Measurements from ENCODE around the gene DRD4.

DRD4 gene

DNA sequence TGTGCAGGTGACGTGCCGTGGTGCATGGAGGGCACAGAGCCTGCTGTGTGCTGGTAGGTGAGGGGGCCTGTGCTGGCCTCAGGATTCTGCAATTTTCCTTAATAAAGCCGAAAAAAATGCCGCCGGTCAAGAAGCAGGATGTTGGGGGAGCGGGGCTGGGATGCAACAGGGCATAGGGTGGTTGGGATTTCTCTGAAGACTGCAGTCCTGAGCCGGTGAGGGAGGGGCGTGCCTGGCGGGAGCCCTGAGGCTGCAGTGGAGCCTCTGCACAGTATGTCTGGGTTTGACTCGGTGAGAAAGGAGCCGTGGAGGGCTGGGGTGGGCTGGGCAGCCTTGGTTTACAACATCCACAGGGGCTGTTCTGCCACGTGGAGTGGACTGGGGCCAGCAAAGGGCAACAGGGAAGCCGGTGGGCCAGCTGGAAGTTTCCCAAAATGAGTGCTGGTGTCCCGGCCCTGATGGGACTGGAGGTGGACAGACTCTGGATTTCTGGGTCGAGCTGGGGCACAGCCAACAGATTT is 13.7 kb upstream of the DRD4 start:
- no peak for DNase-seq

DNA sequence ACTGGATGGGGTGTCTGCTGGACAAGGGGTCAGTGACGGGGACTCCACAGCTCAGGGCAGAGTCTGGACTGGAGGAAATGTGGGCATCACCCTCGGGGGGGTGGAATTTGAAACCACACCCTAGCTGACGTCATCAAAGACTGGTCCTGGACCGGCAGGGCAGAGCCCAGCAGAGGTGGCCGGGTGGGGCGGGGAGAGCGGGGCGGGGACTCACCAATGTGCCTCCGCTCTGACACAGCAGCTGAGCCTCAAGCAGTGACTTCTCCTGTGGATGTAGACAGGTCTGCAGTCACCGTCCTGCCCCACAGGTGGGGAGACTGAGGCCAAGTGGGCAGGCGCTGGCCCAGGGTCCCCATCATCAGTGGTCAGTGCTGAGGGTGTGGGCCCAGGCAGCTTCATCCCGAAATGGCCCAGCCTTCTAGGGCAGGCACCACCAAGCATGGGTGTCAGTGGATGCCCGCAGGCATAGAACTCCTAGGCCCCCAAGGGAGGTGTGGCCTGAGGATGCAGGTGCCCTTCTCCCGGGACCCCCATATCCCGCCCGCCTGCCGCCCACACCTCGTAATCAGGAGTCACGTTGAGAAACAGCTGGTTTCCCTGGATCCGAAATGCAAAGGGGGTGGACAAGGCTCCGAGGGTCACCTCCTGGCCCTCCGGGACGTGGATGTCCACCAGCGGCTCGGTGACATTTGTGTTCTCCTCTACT is 12.9 kb upstream of the DRD4 start:
- no peak for DNase-seq

DNA sequence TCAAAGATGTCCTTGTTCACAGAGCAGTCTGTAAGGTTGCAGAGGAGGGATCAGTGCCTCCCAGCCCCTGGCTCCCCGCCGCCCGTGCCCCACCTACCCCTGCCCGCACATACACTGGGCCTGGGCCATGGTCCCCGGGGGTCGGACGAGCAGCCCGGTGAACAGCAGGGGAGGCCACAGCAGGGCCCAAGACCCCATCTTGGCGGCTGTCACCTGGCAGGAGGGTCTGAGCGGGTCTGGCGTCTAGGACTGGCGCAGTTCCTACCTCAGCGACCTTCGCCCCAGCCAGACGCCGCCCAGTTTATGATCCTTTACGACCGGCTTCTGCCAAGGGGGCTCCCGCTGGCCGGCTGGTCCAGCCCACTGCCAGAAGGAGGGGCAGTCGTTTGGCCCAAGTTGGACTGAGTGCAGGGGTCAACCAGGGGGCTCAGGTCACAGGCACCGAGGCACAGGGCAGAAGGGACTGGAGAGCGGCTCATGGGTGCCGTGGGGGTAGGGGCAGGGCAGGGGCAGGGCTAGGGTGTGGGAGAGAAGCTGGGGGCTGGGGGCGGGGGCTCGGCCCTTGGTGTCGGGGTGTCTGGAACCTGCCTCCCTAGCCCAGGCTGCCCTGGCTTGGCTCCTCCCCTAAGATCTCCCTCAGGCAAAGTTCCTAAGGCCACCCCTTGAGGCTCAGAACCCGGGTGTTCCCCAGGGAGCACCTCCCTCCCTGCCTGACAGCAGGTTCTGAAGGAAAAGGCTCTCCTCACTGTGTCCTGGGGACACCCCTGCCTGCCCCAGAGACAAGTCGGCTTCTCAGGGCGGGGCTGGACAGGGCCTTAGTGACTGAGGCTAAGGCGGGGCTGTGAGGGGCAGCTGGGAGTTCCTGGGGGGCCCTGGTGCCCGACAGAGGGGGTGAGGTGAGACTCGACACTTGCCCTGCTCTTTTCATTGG is 12.1 kb upstream of the DRD4 start, which contains the start of gene CDHR5:
Gene CDHR5, minus strand, starts transcription at position 251 of the 931 bp plus-strand sequence. Its CDS starts 53 bp downstream, at position 198.
- DNase-seq, result no peak

DNA sequence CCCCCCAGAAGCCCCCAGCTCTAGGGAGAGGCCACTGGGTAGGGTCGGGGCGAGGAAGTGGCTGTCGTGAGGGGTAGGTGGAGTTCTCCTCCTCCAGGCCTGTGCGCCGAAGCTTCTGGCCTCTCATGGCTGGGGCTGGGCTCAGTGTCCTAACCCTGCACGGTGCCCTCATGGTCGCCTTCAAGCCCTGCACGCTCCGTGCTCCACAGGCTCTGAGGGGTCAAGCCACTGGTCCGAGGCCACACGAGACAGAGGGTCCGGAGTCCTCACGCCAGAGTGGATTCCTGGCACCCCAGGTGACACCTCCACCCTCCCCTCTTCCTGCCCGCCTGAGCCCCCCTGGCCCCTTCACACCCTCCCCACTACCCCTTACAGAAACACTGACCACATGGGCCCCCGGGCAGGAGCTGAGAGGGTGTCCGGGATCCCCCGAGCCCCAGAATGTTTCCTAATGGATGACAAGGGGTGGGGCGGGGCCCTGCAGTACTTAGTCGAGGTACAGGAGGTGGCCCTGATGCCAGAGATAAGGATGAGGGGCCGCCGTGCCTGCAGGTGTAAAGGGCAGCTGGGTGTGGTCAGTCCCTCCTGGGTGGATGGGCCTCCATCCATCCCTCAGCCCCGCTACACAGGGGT is 11.3 kb upstream of the DRD4 start:
- DNase-seq, result no peak

DNA sequence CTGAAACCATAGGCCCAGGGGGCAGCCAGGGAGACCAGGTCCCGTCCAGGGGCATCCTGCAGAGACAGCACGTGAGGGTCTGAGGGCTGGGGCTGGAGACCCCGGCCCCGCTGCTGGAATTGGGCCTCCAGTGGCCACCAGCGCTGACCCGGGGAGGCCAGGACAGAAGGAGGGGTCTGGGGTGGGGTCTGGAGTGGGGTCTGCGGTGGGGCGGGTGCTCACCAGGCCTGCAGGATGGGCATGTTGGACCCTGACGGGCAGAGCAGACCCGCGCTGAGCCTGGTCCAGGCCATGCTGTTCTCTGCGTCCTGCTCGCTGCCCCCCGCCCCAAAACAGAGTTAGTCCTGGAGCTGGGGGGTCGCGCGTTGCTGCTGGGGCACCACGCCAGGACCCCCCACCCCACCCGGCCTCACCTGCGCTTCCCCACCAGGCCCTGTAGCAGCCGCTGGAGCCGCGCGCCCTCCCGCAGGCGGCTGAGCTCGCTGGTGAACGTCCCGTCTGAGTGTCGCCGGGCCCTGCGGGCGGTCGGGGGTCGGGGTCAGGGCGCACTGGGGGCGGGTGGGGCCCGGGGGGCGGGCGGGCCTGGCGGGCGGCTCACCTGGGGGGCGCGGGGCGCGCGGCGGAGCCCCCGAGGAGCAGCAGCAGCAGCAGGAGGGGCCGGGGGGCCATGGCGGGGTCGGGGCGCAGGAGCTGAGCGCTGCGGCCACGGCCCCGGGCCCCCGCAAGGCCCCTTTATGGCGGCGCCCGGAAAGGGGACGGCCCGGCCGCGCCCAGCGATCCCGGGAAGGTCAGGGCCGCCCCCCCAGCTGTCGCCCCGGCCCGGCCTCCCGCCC is 10.4 kb upstream of the DRD4 start, which contains the start of gene SCT:
Gene SCT, minus strand, starts transcription at position 707 of the 833 bp plus-strand sequence. Its CDS starts 38 bp downstream, at position 669.
- no peak for DNase-seq

DNA sequence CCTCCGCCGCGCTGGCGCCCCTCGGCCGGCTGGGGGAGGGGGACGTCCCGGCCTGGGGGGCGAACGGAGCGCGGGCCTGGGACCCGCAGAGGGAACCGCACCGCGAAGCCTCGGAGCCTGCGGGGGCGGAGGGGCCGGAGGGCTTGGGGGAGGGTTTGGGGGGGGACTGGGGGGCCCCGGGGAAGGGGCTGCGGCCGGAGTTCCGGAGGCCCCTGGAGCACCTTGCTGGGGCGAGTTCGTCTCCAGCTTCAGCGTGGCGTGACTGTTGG is 9.8 kb upstream of the DRD4 start:
- DNase-seq, result no peak

DNA sequence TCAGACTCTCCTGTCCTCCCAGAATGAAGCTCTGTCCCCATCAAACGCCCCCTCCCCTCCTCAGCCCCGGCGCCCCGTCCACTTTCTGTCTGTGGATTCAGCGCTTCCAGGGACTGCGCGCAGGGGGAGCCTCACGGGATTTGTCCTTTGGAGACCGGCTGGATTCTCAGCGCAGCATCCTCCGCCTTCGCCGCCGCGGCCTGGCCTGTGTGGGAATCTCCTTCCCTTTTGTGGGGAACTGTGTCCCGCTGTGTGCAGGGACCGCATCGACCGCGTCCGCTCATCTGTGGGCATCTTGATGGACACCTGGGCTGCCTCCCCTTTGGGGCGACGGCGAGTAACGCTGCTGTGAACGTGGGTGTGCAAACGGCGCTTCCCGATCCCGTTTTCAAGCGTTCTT is 9.0 kb upstream of the DRD4 start:
- no peak for DNase-seq

DNA sequence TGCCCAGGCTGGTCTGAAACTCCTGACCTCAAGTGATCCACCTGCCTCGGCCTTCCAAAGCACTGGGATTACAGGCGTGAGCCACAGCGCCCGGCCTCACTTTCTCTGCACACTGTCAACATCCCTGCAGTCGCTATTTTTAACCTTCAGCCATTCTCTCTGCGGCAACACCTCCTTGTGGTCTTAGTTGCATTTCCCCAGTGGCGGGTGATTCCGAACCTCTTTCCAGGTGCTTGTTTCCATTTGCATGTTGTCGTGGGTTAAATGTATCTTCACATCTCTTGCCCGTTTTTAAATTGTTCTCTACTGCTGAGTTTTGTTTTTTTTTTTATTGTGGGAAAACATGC is 7.9 kb upstream of the DRD4 start:
- no peak for DNase-seq

DNA sequence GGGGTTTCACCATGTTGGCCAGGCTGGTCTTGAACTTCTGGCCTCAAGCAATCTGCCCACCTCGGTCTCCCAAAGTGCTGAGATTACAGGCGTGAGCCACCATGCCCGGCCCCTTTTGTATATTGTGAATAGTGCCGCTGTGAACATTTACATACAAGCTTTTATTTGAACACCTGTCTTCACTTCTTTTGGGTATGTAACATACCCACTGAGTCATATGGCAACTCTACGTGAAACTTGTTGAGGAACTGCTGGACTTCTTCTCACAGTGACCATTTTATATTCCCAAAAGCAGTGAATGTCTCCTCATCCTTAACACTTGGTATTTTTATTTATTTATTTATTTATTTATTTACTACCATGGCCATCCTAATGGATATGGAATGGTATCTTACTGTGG is 6.2 kb upstream of the DRD4 start:
- DNase-seq, result no peak

DNA sequence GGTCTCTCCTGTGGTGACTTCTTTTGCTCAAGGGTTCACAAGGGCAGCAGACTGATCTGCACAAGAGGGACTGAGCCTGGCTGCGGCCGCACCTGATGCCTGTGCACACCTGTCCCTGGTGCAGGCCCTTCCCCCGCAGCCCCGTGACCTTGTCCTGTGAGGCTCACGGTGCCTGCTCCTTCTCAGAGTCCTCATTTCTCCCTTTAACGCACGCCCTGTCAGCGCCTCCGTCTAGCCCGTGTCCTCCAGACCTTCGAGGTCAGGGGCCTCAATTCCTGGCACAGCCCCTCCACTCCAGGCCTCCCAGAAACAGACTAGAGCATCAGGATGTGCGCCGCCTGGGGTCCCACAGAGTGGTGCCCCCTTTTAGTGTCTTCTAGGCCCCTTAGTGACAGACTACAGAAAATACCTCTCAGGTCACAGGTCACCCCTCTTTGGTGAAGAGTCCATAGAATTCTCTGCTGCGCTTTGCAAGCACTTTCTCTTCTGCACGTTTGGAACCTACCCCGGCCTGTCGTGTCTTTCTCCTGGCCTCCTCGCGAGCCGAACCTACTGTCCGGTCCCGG is 1.0 kb upstream of the DRD4 start:
- no peak for DNase-seq

DNA sequence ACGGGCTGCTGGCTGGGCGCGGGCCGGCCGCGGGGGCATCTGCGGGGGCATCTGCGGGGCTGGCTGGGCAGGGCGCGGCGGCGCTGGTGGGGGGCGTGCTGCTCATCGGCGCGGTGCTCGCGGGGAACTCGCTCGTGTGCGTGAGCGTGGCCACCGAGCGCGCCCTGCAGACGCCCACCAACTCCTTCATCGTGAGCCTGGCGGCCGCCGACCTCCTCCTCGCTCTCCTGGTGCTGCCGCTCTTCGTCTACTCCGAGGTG is 194 bp downstream of the DRD4 start:
- no peak for DNase-seq

DNA sequence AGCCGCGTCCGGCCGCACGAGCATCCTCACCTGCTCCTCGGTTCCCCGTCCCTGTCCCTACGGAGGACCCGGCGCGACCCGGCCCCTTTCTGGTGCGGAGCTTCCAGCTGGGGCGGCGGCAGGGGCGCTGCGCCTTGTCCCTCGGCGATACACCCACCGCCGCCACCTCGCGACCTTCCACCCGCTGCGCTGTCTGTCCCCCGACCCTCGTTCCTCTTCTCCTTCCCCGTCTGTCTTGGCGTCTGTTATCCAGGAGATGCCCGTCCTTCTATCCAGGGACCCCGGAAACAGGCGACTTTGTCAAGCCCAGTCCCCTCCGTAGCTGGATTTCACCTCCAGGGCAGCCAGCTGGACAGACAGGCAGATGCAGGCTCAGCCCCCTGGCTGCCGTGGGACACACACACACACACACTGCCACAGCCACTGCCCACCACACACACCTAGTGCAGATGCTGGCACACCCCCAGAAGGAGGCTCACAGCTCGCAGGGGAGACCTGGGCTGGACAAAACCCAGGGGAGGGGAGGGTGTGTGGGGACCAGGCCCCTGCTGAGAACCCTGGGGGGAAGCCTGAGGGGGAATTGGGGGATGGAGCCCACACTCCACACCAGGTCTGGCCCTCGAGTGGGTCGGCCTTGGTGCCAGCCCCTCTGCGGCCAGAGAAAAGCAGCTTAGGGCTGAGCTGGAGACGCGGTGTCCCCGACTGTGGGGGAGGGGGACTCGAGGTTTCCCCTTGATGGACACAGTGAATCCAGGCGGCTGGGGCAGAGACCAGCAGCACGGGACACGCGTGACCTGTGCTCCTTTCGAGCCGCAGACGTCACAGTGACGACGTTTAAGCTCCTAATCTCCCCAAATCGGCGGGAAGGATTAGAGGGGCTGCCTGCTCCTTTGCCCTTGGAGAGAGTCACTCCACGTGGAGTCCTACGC is 788 bp downstream of the DRD4 start:
- DNase-seq, result no peak

DNA sequence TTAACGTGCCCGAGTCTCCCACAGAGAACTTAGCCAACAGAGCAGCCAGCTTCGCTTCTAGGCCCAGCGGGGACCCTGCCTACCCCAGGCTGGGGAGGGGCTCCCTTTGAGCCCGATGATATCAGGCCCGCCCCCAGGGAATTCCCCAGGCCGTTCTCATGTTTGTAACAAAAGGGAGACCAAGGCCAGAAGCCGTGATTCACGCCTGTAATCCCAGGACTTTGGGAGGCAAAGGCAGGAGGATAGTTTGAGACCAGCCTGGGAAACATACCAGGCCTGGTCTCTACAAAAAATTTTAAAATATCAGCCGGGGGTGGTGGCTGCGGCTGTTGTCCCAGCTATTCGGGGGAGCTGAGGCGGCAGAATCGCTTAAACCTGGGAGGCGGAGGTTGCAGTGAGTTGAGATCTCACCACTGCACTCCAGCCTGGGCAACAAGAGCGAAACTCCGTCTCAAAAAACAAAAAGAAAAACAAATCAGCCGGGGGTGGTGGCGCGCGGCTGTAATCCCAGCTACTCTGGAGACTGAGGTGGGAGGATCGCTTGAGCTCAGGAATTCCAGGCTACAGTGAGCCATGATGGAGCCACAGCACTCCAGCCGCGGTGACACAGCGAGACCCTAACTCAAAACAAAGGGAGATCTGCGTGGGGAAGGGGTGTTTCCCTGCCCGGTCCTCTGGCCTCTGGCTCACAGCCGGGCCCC is 1.7 kb downstream of the DRD4 start:
- no peak for DNase-seq

DNA sequence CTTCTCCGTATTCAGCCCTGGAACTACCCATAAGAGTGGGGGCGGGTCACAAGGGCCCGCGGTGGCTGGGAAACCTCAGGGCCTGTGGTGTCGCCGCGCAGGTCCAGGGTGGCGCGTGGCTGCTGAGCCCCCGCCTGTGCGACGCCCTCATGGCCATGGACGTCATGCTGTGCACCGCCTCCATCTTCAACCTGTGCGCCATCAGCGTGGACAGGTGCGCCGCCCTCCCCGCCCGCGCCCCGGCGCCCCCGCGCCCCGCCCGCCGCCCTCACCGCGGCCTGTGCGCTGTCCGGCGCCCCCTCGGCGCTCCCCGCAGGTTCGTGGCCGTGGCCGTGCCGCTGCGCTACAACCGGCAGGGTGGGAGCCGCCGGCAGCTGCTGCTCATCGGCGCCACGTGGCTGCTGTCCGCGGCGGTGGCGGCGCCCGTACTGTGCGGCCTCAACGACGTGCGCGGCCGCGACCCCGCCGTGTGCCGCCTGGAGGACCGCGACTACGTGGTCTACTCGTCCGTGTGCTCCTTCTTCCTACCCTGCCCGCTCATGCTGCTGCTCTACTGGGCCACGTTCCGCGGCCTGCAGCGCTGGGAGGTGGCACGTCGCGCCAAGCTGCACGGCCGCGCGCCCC is 2.4 kb downstream of the DRD4 start:
- no peak for DNase-seq

DNA sequence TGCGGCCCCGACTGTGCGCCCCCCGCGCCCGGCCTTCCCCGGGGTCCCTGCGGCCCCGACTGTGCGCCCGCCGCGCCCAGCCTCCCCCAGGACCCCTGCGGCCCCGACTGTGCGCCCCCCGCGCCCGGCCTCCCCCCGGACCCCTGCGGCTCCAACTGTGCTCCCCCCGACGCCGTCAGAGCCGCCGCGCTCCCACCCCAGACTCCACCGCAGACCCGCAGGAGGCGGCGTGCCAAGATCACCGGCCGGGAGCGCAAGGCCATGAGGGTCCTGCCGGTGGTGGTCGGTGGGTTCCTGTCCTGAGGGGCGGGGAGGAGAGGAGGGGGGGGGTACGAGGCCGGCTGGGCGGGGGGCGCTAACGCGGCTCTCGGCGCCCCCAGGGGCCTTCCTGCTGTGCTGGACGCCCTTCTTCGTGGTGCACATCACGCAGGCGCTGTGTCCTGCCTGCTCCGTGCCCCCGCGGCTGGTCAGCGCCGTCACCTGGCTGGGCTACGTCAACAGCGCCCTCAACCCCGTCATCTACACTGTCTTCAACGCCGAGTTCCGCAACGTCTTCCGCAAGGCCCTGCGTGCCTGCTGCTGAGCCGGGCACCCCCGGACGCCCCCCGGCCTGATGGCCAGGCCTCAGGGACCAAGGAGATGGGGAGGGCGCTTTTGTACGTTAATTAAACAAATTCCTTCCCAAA is 3.1 kb downstream of the DRD4 start:
- no peak for DNase-seq

DNA sequence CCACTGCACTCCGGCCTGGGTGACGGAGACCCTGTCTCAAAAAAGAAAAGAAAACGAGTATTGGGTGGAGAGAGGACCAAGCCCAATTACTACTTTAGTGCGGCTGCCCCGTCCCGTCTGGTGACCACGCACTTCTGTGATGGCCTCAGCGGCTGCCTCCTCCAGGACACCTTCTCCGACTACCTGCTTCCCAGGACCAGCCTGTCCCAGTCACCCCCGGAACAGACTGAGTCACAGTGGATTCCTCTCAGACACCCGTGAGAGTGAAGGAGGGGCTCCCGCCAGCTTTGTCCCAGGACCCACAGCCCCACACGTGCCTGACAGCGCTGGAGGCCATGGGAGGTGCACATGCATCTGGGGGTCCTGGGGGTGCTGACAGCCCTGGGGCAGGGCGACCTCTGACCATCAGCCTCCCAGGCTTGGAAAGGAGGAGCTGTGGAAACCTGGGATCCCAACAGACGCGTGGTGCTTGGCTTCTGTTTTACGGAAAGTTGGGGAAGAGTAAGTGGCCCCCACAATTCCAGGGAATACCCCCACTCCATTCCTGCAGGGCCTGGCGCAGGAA is 4.8 kb downstream of the DRD4 start:
- DNase-seq, result no peak

DNA sequence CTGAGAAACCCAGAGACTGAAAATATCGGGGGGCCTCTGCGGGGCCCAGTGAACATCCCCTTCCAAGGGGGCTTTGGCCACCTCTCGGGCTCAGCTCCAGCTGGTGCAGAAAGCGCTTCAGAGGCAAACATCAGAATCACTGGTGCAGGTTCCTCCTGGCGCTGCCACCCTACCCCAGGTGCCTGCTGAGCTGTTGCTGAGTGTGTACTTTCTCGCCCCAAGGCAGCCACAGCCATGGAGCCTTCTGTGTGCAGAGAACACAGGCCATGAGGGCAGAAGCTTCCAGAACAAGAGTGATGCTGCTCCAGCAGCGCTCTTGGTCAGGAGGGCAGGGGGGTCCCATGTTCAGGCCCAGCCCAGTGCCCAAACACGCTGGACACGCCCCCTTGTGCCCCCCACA is 6.3 kb downstream of the DRD4 start:
- no peak for DNase-seq

DNA sequence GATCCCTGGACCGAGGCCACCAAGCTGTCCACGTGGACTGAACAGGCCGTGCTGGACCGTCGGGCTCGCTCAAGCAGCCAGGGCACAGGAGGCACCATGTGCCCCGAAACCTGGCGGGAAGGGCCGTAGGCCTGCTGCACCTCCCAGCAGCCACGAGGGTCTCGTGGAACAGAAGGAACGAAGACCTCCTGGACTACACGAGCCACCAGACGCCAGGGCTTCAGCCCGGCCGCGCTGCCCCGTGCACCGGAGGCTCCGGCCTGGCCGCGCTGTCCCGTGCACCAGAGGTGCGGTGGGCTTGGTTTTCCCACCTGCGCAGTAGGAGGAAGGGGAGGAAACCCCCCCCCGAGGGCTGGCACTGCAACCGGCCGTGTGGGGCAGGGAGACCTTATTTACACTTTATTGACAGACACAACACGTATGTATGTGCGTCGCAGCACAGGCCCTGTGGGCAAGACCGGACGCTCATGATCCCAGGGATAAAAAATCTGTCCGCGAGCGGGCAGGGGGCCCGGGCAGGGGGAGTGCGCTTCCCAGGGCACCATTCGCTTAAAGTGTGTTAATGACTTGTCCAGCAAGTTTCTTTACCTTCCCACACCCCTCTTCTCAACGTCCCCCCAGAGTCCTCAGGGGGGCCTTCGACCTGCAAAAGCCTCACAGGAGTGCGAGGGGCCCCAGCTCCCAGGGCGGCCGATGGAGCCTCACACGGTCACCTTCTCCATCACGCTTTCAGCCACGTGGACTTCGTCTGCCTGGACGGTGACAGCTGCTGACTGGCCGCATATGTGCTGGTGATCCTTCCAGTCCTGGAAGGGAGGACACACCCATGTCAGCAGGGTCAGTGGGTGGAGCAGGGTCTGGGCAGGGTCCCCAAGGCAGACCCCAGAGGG is 7.0 kb downstream of the DRD4 start:
- DNase-seq, result no peak

All from SW 1271 (cell line).